Left lung (tissue), 10 donors: ENCODE measurements around the gene GCGR. TPM values are rescaled to one million over a fixed set of nuclear protein-coding genes. Genes with fewer than 3 reads are reported as not detected.
"Not testable (repeated sequence)": the region's sequence is repeated elsewhere in the genome, so short reads cannot be mapped to it uniquely, and the experiment has no call there.

Source experiments
- ATAC-seq: fragments of 200-7000 bp; cut with Tn5 transposase; one replicate; pipeline ENCODE4 v1.9.1; 2020; ENCODE audit warnings: moderate library complexity
- DNase-seq, 4 donors: peaks; one replicate each; pipeline ENCODE4 v3.0.0-alpha.2; 2013 to 2020
- H3K27ac ChIP-seq, 2 donors: fragments of 200-600 bp; sonication (generic) in 1 of 2; one replicate each; pipeline versions ENCODE4 v1.5.0 to v1.8.0; 2020 to 2021
- H3K27me3 ChIP-seq, 2 donors: fragments of 200-600 bp; sonication (generic) in 1 of 2; one replicate each; pipeline versions ENCODE4 v1.5.0 to v1.8.0; 2020 to 2021
- H3K36me3 ChIP-seq, 2 donors: fragments of 200-600 bp; sonication (generic) in 1 of 2; one replicate each; pipeline versions ENCODE4 v1.5.0 to v1.8.0; 2020 to 2021
- H3K4me1 ChIP-seq, 2 donors: fragments of 200-600 bp; one replicate each; pipeline ENCODE4 v1.8.0; 2021
- H3K4me3 ChIP-seq, 2 donors: fragments of 200-600 bp; sonication (generic) in 1 of 2; one replicate each; pipeline versions ENCODE4 v1.5.0 to v1.8.0; 2020 to 2021; ENCODE audit warnings: mild to moderate bottlenecking in 1 of 2
- H3K9me3 ChIP-seq, 2 donors: fragments of 200-600 bp; sonication (generic) in 1 of 2; one replicate each; pipeline versions ENCODE4 v1.5.0 to v1.8.0; 2020 to 2021
- CTCF ChIP-seq, 2 donors: fragments of 200-600 bp; sonication (generic) in 1 of 2; IDR thresholded peaks; one replicate each; pipeline versions ENCODE4 v1.5.0 to v1.8.0; 2021; ENCODE audit warnings: antibody characterized with exemption in 2 of 2
- intact Hi-C, 2 donors: fragments of 100-400 bp; cut with DNase I; formaldehyde crosslinking; loops; one replicate each; pipeline versions ENCODE4 v1.11.2 to v1.14.2; 2022
- polyA plus RNA-seq, 6 donors: library from polyadenylated mRNA; unstranded; fragments of 120-200 nt; gene quantifications; one replicate each; pipeline ENCODE4 v1.2.1, GENCODE V29; 2013; ENCODE audit not compliant: insufficient read length in 6 of 6
- total RNA-seq, 2 donors: library from RNA; stranded (reverse); fragmentation: NEBNext Ultra II Directional; extraction: Animal tissue kit (Norgen Biotek cat#: 25700); gene quantifications; one replicate each; pipeline ENCODE4 v1.2.1, GENCODE V29; 2021
- donor health status: DM: no; HTN: yes; CAD: no.
- donor health status: DM: no; HTN: no; CAD: no.

The GCGR gene
- total and polyA plus RNA-seq, 8 donors = 0.13 to 0.37 (median 0.26) TPM; not detected in 3

- intact Hi-C loops = no loop called here
- TF ChIP-seq CTCF (IDR thresholded peaks at IDR 0.05) = no peak
- peaks cover 15 to 56% of the 10 kb centered on the region in 2 donors for H3K4me1 ChIP-seq
- H3K4me3 ChIP-seq = peak within 1 kb of the TSS; percentile 67 to 80
- no peak for DNase-seq
- no peak for ATAC-seq
- peak within 1 kb of the TSS; percentile 91 to 95 for H3K27ac ChIP-seq
- no peaks in the 10 kb centered on the region for H3K27me3 ChIP-seq
- no peaks in the 10 kb centered on the region for H3K9me3 ChIP-seq
- no peaks in the 10 kb centered on the region for H3K36me3 ChIP-seq
These were observed 30.9 kb downstream of the GCGR start, which contains the start of gene PPP1R27 for GRCh38 chr17:81834831-81835267. Gene PPP1R27 (minus strand): TSS chr17:81835050. CDS start chr17:81834953, 97 bp downstream.

- DNase-seq = no peak
- Histone ChIP-seq H3K36me3 (peaks cover 0 to 7% of the 10 kb centered on the region in 2 donors), H3K4me3 (no peak overlapping the region), H3K27me3 (no peaks in the 10 kb centered on the region), H3K4me1 (peaks cover 5 to 40% of the 10 kb centered on the region in 2 donors), H3K9me3 (no peaks in the 10 kb centered on the region), H3K27ac (peak overlapping the region in 1 of 2 donors; percentile 73)
- ATAC-seq = no peak
- no peak for TF ChIP-seq CTCF (IDR thresholded peaks at IDR 0.05)
- intact Hi-C loops = no loop called here
These were observed 33.7 kb downstream of the GCGR start for GRCh38 chr17:81837641-81838040.

GRCh38 chr17:81838753-81839255, 34.9 kb downstream of the GCGR start:
- ATAC-seq (no peak), DNase-seq (no peak)
- no peak overlapping the region for H3K4me3 ChIP-seq
- H3K27ac ChIP-seq = no peak overlapping the region
- H3K9me3 ChIP-seq = no peaks in the 10 kb centered on the region
- peaks cover 3 to 35% of the 10 kb centered on the region in 2 donors for H3K4me1 ChIP-seq
- peaks cover 0 to 19% of the 10 kb centered on the region in 2 donors for H3K36me3 ChIP-seq
- no peak for TF ChIP-seq CTCF (IDR thresholded peaks at IDR 0.05)
- intact Hi-C loops = no loop called here
- no peaks in the 10 kb centered on the region for H3K27me3 ChIP-seq

- Histone ChIP-seq H3K4me3 (no peak overlapping the region), H3K9me3 (no peaks in the 10 kb centered on the region), H3K27ac (no peak overlapping the region), H3K27me3 (no peaks in the 10 kb centered on the region), H3K4me1 (peaks cover 0 to 30% of the 10 kb centered on the region in 2 donors), H3K36me3 (peaks cover 0 to 24% of the 10 kb centered on the region in 2 donors)
- no peak for TF ChIP-seq CTCF (IDR thresholded peaks at IDR 0.05)
- intact Hi-C loops = no loop called here
- no peak for ATAC-seq
- no peak for DNase-seq
These were observed 35.4 kb downstream of the GCGR start for GRCh38 chr17:81839301-81839700.

- intact Hi-C loops, H3K27me3 ChIP-seq, ATAC-seq, H3K27ac ChIP-seq, H3K4me3 ChIP-seq, H3K9me3 ChIP-seq, DNase-seq: not testable (repeated sequence)
- peaks cover 0 to 31% of the 10 kb centered on the region in 2 donors for H3K36me3 ChIP-seq
- peaks cover 0 to 30% of the 10 kb centered on the region in 2 donors for H3K4me1 ChIP-seq
These were observed 36.1 kb downstream of the GCGR start for GRCh38 chr17:81840059-81840458.
